IMR-90 (cell line): ENCODE results near the gene KAZN. TPM values are rescaled to one million over a fixed set of nuclear protein-coding genes. Genes with fewer than 3 reads are reported as not detected.
A peak's percentile ranks its signal among the peaks of the same experiment; 100 is the strongest.

ENCODE experiments used
- ATAC-seq: fragments of 200-7000 bp; cut with Tn5 transposase; 2 replicates; pipeline ENCODE4 v1.9.1; 2020; ENCODE audit warnings: low read depth, mild to moderate bottlenecking, moderate library complexity
- BruUV-seq: library from RNA; stranded (reverse); fragments of 400-500 nt; replicated peaks from 2 replicates; lab custom pipeline; 2021; lab: Mats Ljungman, UMichigan
- CTCF ChIA-PET: fragments of 300-600 bp; formaldehyde crosslinking; extraction: SDS; loops from one replicate; lab custom pipeline; 2021; ENCODE audit warnings: antibody characterized with exemption; lab: Yijun Ruan, JAX
- POLR2A ChIA-PET: fragments of 300-600 bp; sonication (Branson Sonifier 250); formaldehyde crosslinking; loops from one replicate; lab custom pipeline; 2022; ENCODE audit warnings: antibody characterized with exemption; ENCODE audit not compliant: unreplicated experiment; lab: Charles Lee
- DNase-seq: peaks from one replicate; pipeline ENCODE4 v3.0.0; 2013
- H2AFZ ChIP-seq: replicated peaks from 2 replicates; pipeline ENCODE3; 2013; ENCODE audit warnings: low read length, mild to moderate bottlenecking; ENCODE audit not compliant: poor library complexity
- H2AK5ac ChIP-seq: 2 replicates; pipeline ENCODE4 v1.6.1; 2013; ENCODE audit warnings: low read depth, low read length, inconsistent platforms
- H2AK9ac ChIP-seq: replicated peaks from 2 replicates; pipeline ENCODE3; 2013; ENCODE audit warnings: mild to moderate bottlenecking, low read depth, low read length, moderate library complexity; ENCODE audit not compliant: poor library complexity
- H2BK120ac ChIP-seq: 2 replicates; pipeline ENCODE4 v1.6.1; 2013; ENCODE audit warnings: low read depth, low read length, inconsistent platforms
- H2BK15ac ChIP-seq: 3 replicates; pipeline ENCODE4 v1.6.1; 2013; ENCODE audit warnings: low read depth, low read length, inconsistent platforms
- H2BK20ac ChIP-seq: 2 replicates; pipeline ENCODE4 v1.6.1; 2013; ENCODE audit warnings: low read depth, mild to moderate bottlenecking, inconsistent platforms, low read length, moderate library complexity
- H2BK5ac ChIP-seq: 2 replicates; pipeline ENCODE4 v1.6.1; 2013; ENCODE audit warnings: mild to moderate bottlenecking, low read depth, low read length, inconsistent platforms; ENCODE audit not compliant: poor library complexity, severe bottlenecking
- H3K14ac ChIP-seq: replicated peaks from 2 replicates; pipeline ENCODE4 v1.6.1; 2013; ENCODE audit warnings: low read depth, low read length, inconsistent platforms
- H3K18ac ChIP-seq: 2 replicates; pipeline ENCODE4 v1.6.1; 2013; ENCODE audit warnings: low read depth, low read length, control low read depth
- H3K23ac ChIP-seq: 2 replicates; pipeline ENCODE4 v1.6.1; 2013; ENCODE audit warnings: low read depth, low read length, inconsistent platforms
- H3K27ac ChIP-seq: 2 replicates; pipeline ENCODE4 v1.5.1; 2013; ENCODE audit warnings: mild to moderate bottlenecking, control low read depth, low read length; ENCODE audit not compliant: insufficient read depth
- H3K27me3 ChIP-seq: 2 replicates; pipeline ENCODE4 v1.6.1; 2013; ENCODE audit warnings: low read length; ENCODE audit not compliant: control insufficient read depth, insufficient read depth
- H3K36me3 ChIP-seq: 2 replicates; pipeline ENCODE4 v1.6.1; 2013; ENCODE audit warnings: low read length, mixed read lengths; ENCODE audit not compliant: control insufficient read depth, insufficient read depth
- H3K4ac ChIP-seq: 2 replicates; pipeline ENCODE4 v1.6.1; 2013; ENCODE audit warnings: low read depth, low read length, inconsistent platforms
- H3K4me1 ChIP-seq: 2 replicates; pipeline ENCODE4 v1.6.1; 2013; ENCODE audit warnings: low read length, mixed read lengths; ENCODE audit not compliant: control insufficient read depth, insufficient read depth
- H3K4me2 ChIP-seq: 2 replicates; pipeline ENCODE4 v1.6.1; 2013; ENCODE audit warnings: low read depth, mild to moderate bottlenecking, control low read depth, low read length, moderate library complexity
- H3K4me3 ChIP-seq: 2 replicates; pipeline ENCODE4 v1.5.1; 2013; ENCODE audit warnings: low read depth, mild to moderate bottlenecking, control low read depth, low read length, moderate library complexity; ENCODE audit not compliant: insufficient read depth
- H3K56ac ChIP-seq: 2 replicates; pipeline ENCODE4 v1.6.1; 2013; ENCODE audit warnings: low read length, inconsistent platforms; ENCODE audit not compliant: insufficient read depth; ENCODE audit errors: extremely low read depth
- H3K79me1 ChIP-seq, 2 experiments: 2 replicates each; pipeline ENCODE4 v1.6.1; 2013; ENCODE audit warnings: low read length in 2 of 2, inconsistent platforms in 1 of 2, low read depth in 1 of 2
- H3K9ac ChIP-seq: 2 replicates; pipeline ENCODE4 v1.6.1; 2013; ENCODE audit warnings: low read depth, low read length, control low read depth
- H3K9me1 ChIP-seq: 2 replicates; pipeline ENCODE4 v1.6.1; 2013; ENCODE audit warnings: low read length, inconsistent platforms; ENCODE audit not compliant: insufficient read depth
- H3K9me3 ChIP-seq: 2 replicates; pipeline ENCODE4 v1.6.1; 2013; ENCODE audit warnings: low read length; ENCODE audit not compliant: control insufficient read depth, insufficient read depth
- H4K20me1 ChIP-seq: 2 replicates; pipeline ENCODE4 v1.6.1; 2013; ENCODE audit warnings: low read length, inconsistent platforms; ENCODE audit not compliant: insufficient read depth
- H4K5ac ChIP-seq: 2 replicates; pipeline ENCODE4 v1.6.1; 2013; ENCODE audit warnings: mild to moderate bottlenecking, low read depth, low read length, control low read depth
- H4K8ac ChIP-seq, 2 experiments: 2 replicates each; pipeline ENCODE4 v1.6.1; 2013; ENCODE audit warnings: low read depth in 2 of 2, low read length in 2 of 2, control low read depth in 1 of 2, inconsistent platforms in 1 of 2
- H4K91ac ChIP-seq: 2 replicates; pipeline ENCODE4 v1.6.1; 2013; ENCODE audit warnings: low read depth, low read length, inconsistent platforms; ENCODE audit not compliant: insufficient read depth
- CEBPB ChIP-seq: IDR thresholded peaks from 2 replicates; pipeline ENCODE4 v1.6.1; 2012; ENCODE audit warnings: low read depth, low read length, improper control_type of control experiment
- CTCF ChIP-seq: conservative IDR thresholded peaks from 2 replicates; pipeline ENCODE4 v1.5.1; 2012; ENCODE audit warnings: mild to moderate bottlenecking, low read depth, low read length, improper control_type of control experiment
- FOS ChIP-seq: fragments of 150-350 bp; IDR thresholded peaks from 2 replicates; pipeline ENCODE4 v1.6.1; 2016; ENCODE audit warnings: low read depth, low read length
- MXI1 ChIP-seq: IDR thresholded peaks from 2 replicates; pipeline ENCODE4 v1.6.1; 2012; ENCODE audit warnings: low read depth, mild to moderate bottlenecking, low read length, moderate library complexity, borderline replicate concordance
- NFE2L2 ChIP-seq: fragments of 150-350 bp; IDR thresholded peaks from 2 replicates; pipeline ENCODE4 v1.6.1; 2016; ENCODE audit warnings: low read depth, mild to moderate bottlenecking, low read length
- POLR2A ChIP-seq: IDR thresholded peaks from 2 replicates; pipeline ENCODE4 v1.6.1; 2012; ENCODE audit warnings: mild to moderate bottlenecking, low read depth, low read length
- RCOR1 ChIP-seq: IDR thresholded peaks from 2 replicates; pipeline ENCODE4 v1.6.1; 2012; ENCODE audit warnings: mild to moderate bottlenecking, low read length, improper control_type of control experiment; ENCODE audit not compliant: insufficient replicate concordance
- WGBS, 2 experiments: methylation state at CpG; one replicate each; pipeline versions ENCODE4 v1.1.5 to v1.1.7; 2013; ENCODE audit warnings: missing lambda C conversion rate in 2 of 2; ENCODE audit not compliant: insufficient read length in 1 of 2; ENCODE audit errors: extremely low coverage in 2 of 2; 5-methylcytosine and 5-hydroxymethylcytosine counted together
- dilution Hi-C: fragments of 300-500 bp; cut with HindIII; formaldehyde crosslinking; loops from one replicate; pipeline ENCODE4 v1.14.3; 2018; ENCODE audit warnings: low sequenced_read_pairs; ENCODE audit not compliant: unreplicated experiment
- in situ Hi-C: fragments of 300-500 bp; cut with MboI; formaldehyde crosslinking; loops from 3 replicates; pipeline ENCODE4 v1.14.3; 2019; ENCODE audit warnings: low sequenced_read_pairs, inconsistent platforms, mixed read lengths
- intact Hi-C: fragments of 100-400 bp; cut with micrococcal nuclease; formaldehyde crosslinking; loops from 2 replicates; pipeline ENCODE4 v1.10.0; 2022
- polyA plus RNA-seq, 3 experiments: library from polyadenylated mRNA; depleted of rRNA; stranded (reverse); fragments of >200 nt; gene quantifications; 2 replicates each; pipeline ENCODE4 v1.2.3, GENCODE V29; 2012; ENCODE audit warnings: low replicate concordance in 1 of 3
- total RNA-seq: library from RNA; depleted of rRNA; stranded (reverse); fragments of >200 nt; gene quantifications from 2 replicates; pipeline ENCODE4 v1.2.3, GENCODE V29; 2012
- TF ChIP-seq, protein P1 (sequence below): fragments of 150-350 bp; IDR thresholded peaks from 2 replicates; pipeline ENCODE4 v1.6.1; 2017; ENCODE audit warnings: mild to moderate bottlenecking, antibody characterized with exemption, low read length, low read depth

KAZN gene
- total and polyA plus RNA-seq, 2 of the 4 experiments (the other 2 are of a cell fraction), result 5.2 to 10.5 TPM

DNA sequence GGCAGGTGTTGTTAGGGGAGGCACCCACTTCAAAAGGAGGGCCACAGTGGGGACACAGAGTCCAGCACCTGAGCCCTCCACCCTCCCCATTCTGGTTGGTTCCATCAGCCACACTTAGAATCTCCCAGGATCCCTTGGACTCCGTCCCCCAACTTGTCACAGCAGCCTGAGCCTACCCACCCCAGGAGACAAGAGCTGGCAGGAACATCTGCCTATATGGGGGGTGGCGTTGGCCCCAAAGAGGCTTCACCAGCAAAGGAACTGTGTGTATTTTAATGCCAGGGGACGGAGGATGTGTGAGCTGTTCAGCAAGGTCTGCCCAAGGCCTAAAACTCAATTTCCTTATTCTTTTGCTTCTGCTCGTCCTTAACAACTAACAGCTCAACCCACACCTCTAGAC lies 468.7 kb downstream of the KAZN start:
- no peak overlapping the region for H3K23ac ChIP-seq
- H2BK15ac ChIP-seq, result no peak overlapping the region
- H3K18ac ChIP-seq, result no peak overlapping the region
- H3K4me1 ChIP-seq, result no peaks in the 10 kb centered on the region
- no peak overlapping the region for H3K27ac ChIP-seq
- DNase-seq, result no peak
- in situ Hi-C loops, result no loop called here
- H3K9me3 ChIP-seq, result peaks cover 2% of the 10 kb centered on the region
- no peak overlapping the region for H3K4ac ChIP-seq
- no peak overlapping the region for H2BK20ac ChIP-seq
- H3K4me3 ChIP-seq, result no peak overlapping the region
- H3K56ac ChIP-seq, result no peak overlapping the region
- no peak overlapping the region for H2BK120ac ChIP-seq
- H4K20me1 ChIP-seq, result no peaks in the 10 kb centered on the region; the same call in 1 of the 2 replicates
- ChIA-PET POLR2A (no interaction called here), CTCF (no interaction called here)
- dilution Hi-C loops, result no loop called here
- no peaks in the 10 kb centered on the region for H3K79me1 ChIP-seq
- TSS peak; percentile 61 for BruUV-seq
- no peak overlapping the region for H2BK5ac ChIP-seq
- H2AFZ ChIP-seq, result no peak overlapping the region
- intact Hi-C loops, result no loop called here
- no peak overlapping the region for H3K9ac ChIP-seq
- TF ChIP-seq FOS (no peak), NFE2L2 (no peak), CEBPB (no peak), MXI1 (no peak), RCOR1 (no peak), POLR2A (no peak), CTCF (no peak)
- TF ChIP-seq, protein P1, sequence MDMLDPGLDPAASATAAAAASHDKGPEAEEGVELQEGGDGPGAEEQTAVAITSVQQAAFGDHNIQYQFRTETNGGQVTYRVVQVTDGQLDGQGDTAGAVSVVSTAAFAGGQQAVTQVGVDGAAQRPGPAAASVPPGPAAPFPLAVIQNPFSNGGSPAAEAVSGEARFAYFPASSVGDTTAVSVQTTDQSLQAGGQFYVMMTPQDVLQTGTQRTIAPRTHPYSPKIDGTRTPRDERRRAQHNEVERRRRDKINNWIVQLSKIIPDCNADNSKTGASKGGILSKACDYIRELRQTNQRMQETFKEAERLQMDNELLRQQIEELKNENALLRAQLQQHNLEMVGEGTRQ, result no peak
- no peaks in the 10 kb centered on the region for H3K9me1 ChIP-seq
- no peak for ATAC-seq
- no peak overlapping the region for H4K91ac ChIP-seq
- H2AK9ac ChIP-seq, result no peak overlapping the region
- no peak overlapping the region for H4K8ac ChIP-seq
- peaks cover 31% of the 10 kb centered on the region for H3K36me3 ChIP-seq
- 88% methylated on average over 1 of the region's 4 CpGs; no CpG with 5 or more reads in 1 of the 2 experiments for WGBS, 2 experiments
- no peak overlapping the region for H3K14ac ChIP-seq
- no peak overlapping the region for H2AK5ac ChIP-seq
- H4K5ac ChIP-seq, result no peak overlapping the region
- H3K4me2 ChIP-seq, result no peak overlapping the region
- H3K27me3 ChIP-seq, result no peaks in the 10 kb centered on the region
